GM23248 (cell line): ENCODE measurements around the gene WFS1. TPM values are rescaled to one million over a fixed set of nuclear protein-coding genes. Genes with fewer than 3 reads are reported as not detected.

Experiments
- DNase-seq: peaks from one replicate; pipeline ENCODE4 v3.0.0-alpha.2; 2015
- H2AFZ ChIP-seq: fragments of 200-600 bp; sonication (generic); 2 replicates; pipeline ENCODE4 v1.6.1; 2016; ENCODE audit warnings: antibody characterized with exemption
- H3F3A ChIP-seq: fragments of 200-600 bp; sonication (generic); 2 replicates; pipeline ENCODE4 v1.6.1; 2016; ENCODE audit warnings: mild to moderate bottlenecking, antibody characterized with exemption, mixed run types; ENCODE audit not compliant: insufficient read depth
- H3K27ac ChIP-seq: fragments of 200-600 bp; sonication (generic); 2 replicates; pipeline ENCODE4 v1.5.1; 2016; ENCODE audit warnings: mild to moderate bottlenecking
- H3K27me3 ChIP-seq: fragments of 200-600 bp; sonication (generic); replicated peaks from 2 replicates; pipeline ENCODE4 v1.6.1; 2016; ENCODE audit warnings: mild to moderate bottlenecking; ENCODE audit not compliant: insufficient read depth
- H3K36me3 ChIP-seq: fragments of 200-600 bp; sonication (generic); 2 replicates; pipeline ENCODE4 v1.6.1; 2016; ENCODE audit warnings: low read depth, mild to moderate bottlenecking
- H3K4me1 ChIP-seq: fragments of 200-600 bp; sonication (generic); 2 replicates; pipeline ENCODE4 v1.6.1; 2016; ENCODE audit warnings: mild to moderate bottlenecking; ENCODE audit not compliant: insufficient read depth
- H3K4me2 ChIP-seq: fragments of 200-600 bp; sonication (generic); one replicate; pipeline ENCODE4 v1.6.1; 2016; ENCODE audit warnings: mild to moderate bottlenecking; ENCODE audit not compliant: unreplicated experiment
- H3K4me3 ChIP-seq: fragments of 200-600 bp; sonication (generic); 2 replicates; pipeline ENCODE4 v1.5.1; 2016; ENCODE audit warnings: mild to moderate bottlenecking
- H3K79me2 ChIP-seq: fragments of 200-600 bp; sonication (generic); 2 replicates; pipeline ENCODE4 v1.6.1; 2016; ENCODE audit warnings: mild to moderate bottlenecking; ENCODE audit not compliant: insufficient read depth
- H3K9ac ChIP-seq: fragments of 200-600 bp; sonication (generic); 2 replicates; pipeline ENCODE4 v1.6.1; 2016; ENCODE audit warnings: mild to moderate bottlenecking
- H3K9me2 ChIP-seq: fragments of 200-600 bp; sonication (generic); 2 replicates; pipeline ENCODE4 v1.6.1; 2016; ENCODE audit warnings: mixed run types, mild to moderate bottlenecking, moderate library complexity; ENCODE audit not compliant: insufficient read depth
- H3K9me3 ChIP-seq: fragments of 200-600 bp; sonication (generic); one replicate; pipeline ENCODE4 v1.6.1; 2017; ENCODE audit warnings: low read depth
- H4K20me1 ChIP-seq: fragments of 200-600 bp; sonication (generic); 2 replicates; pipeline ENCODE4 v1.6.0; 2016; ENCODE audit not compliant: insufficient read depth
- EZH2 ChIP-seq: fragments of 200-600 bp; sonication (generic); IDR thresholded peaks from 2 replicates; pipeline ENCODE4 v1.6.1; 2018; ENCODE audit warnings: antibody characterized with exemption, mild to moderate bottlenecking; ENCODE audit not compliant: insufficient read depth, poor library complexity, severe bottlenecking
- EZH2phosphoT487 ChIP-seq: fragments of 200-600 bp; sonication (generic); IDR thresholded peaks from 2 replicates; pipeline ENCODE4 v1.6.1; 2018; ENCODE audit warnings: antibody characterized with exemption, moderate library complexity, mild to moderate bottlenecking, low read depth; ENCODE audit not compliant: insufficient read depth
- WGBS, 2 experiments: methylation state at CpG; one replicate each; pipeline ENCODE4 v1.1.6; 2015 to 2017; ENCODE audit warnings: low lambda C conversion rate in 2 of 2, low coverage in 1 of 2; ENCODE audit errors: missing lambda C conversion rate in 2 of 2; 5-methylcytosine and 5-hydroxymethylcytosine counted together
- in situ Hi-C: fragments of 300-500 bp; cut with MboI; formaldehyde crosslinking; loops from 2 replicates; pipeline ENCODE4 v1.15.0; 2020
- polyA plus RNA-seq: library from polyadenylated mRNA; unstranded; fragments of >200 nt; fragmentation: Nextera tagmentation; extraction: Ambion mirVana; gene quantifications from 2 replicates; pipeline ENCODE4 v1.2.1, GENCODE V29; 2016
- total RNA-seq: library from RNA; depleted of rRNA; stranded (reverse); fragments of >200 nt; shearing (Covaris generic); gene quantifications from 2 replicates; pipeline ENCODE4 v1.2.3, GENCODE V29; 2014

Gene WFS1
- total and polyA plus RNA-seq, 2 experiments from 2014 or later, result 24.2 to 24.4 TPM

DNA sequence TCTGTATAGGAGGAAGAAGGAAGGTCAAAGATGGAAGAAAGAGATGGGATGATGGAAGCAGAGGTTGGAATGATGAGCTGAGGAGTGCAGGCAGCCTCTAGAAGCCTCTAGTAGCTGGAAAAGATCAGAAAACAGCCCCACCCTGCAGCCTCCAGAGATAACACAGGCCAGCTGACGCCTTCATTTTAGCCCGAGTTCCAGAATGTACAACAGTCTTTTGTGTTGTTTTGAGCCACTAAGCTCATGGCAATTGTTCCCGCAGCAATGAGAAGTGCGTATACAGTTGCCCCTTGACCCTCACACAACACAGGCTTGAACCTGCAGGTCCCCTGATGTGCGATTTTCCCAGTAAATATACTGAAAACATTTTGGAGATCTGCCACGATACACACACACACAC is 72.0 kb downstream of the WFS1 start:
- Histone ChIP-seq H3K36me3 (no peaks in the 10 kb centered on the region), H3K9ac (no peak overlapping the region), H3K4me2 (no peak overlapping the region), H4K20me1 (no peaks in the 10 kb centered on the region), H3K4me3 (no peak overlapping the region), H2AFZ (no peak overlapping the region), H3K27ac (no peak overlapping the region), H3K9me3 (no peaks in the 10 kb centered on the region), H3K4me1 (peaks cover 7% of the 10 kb centered on the region; the same call in 1 of the 2 replicates), H3F3A (peaks cover 12% of the 10 kb centered on the region), H3K27me3 (peaks cover 12% of the 10 kb centered on the region), H3K79me2 (no peaks in the 10 kb centered on the region), H3K9me2 (no peaks in the 10 kb centered on the region)
- no peak for DNase-seq
- in situ Hi-C loops, result no loop called here
- TF ChIP-seq EZH2 (no peak), EZH2phosphoT487 (no peak)
- WGBS, 2 experiments, result 53 to 54% methylated on average over 6 of the region's 6 CpGs

DNA sequence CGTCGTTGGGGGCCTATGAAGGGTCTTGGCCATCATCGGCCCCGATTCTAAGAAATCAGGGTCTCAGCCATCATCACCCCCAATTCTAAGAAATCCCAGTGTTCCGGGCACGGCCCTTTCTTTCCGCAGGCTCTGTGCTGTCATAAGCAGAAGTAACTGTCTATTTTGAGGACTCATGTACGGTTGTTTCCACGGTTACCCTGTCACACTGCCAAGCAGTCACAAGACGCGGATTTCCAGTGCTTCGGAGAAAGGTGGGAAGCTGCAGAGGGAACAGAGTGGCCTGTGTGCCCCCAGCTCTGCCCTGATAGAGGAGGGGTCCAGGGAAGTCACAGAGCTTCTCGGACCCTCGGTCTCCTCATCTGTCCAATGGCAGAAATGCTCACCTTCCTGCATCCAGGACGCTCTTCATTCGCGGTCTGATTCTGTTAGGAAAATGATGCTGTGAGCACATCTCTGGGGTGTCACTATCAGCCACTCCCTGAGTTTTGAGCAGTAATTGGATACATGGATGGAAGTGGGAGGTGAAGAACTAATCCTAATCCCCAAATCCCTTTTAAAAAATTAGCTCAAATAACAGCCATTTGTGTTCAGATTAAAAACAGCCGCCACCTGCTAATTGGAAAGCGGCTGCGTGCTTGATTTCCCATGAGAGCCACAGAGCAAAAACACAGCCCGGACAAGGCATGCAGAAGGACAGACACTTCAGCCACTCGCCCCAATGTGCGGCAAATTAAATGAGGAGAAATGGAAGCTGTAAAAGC is 73.1 kb downstream of the WFS1 start:
- H3K9ac ChIP-seq, result no peak overlapping the region
- peaks cover 7% of the 10 kb centered on the region; the same call in 1 of the 2 replicates for H3K4me1 ChIP-seq
- no peaks in the 10 kb centered on the region for H3K79me2 ChIP-seq
- peak; percentile 10 for DNase-seq
- H3K36me3 ChIP-seq, result no peaks in the 10 kb centered on the region
- in situ Hi-C loops, result no loop called here
- H3K27ac ChIP-seq, result no peak overlapping the region
- no peaks in the 10 kb centered on the region for H3K9me3 ChIP-seq
- H3K4me3 ChIP-seq, result no peak overlapping the region
- H3K4me2 ChIP-seq, result no peak overlapping the region
- no peaks in the 10 kb centered on the region for H4K20me1 ChIP-seq
- peaks cover 12% of the 10 kb centered on the region for H3F3A ChIP-seq
- H3K27me3 ChIP-seq, result peaks cover 5% of the 10 kb centered on the region
- 53 to 54% methylated on average over 23 of the region's 23 CpGs for WGBS, 2 experiments
- no peak for TF ChIP-seq EZH2phosphoT487
- no peak for TF ChIP-seq EZH2
- no peaks in the 10 kb centered on the region for H3K9me2 ChIP-seq
- no peak overlapping the region for H2AFZ ChIP-seq

- Histone ChIP-seq H3K9me3 (no peaks in the 10 kb centered on the region), H3K27me3 (no peaks in the 10 kb centered on the region; the same call in none of the 2 replicates), H2AFZ (no peak overlapping the region), H3K27ac (peak overlapping the region; percentile 41; the same call in 1 of the 2 replicates), H3K4me2 (no peak overlapping the region), H3K4me3 (no peak overlapping the region), H3K9ac (no peak overlapping the region), H3F3A (peaks cover 12% of the 10 kb centered on the region), H3K9me2 (no peaks in the 10 kb centered on the region), H3K36me3 (no peaks in the 10 kb centered on the region), H4K20me1 (no peaks in the 10 kb centered on the region), H3K79me2 (no peaks in the 10 kb centered on the region), H3K4me1 (peaks cover 7% of the 10 kb centered on the region; the same call in 1 of the 2 replicates)
- WGBS, 2 experiments, result 31 to 34% methylated on average over 11 of the region's 11 CpGs
- peak; percentile 83 for DNase-seq
- in situ Hi-C loops, result no loop called here
- TF ChIP-seq EZH2phosphoT487, result no peak
- no peak for TF ChIP-seq EZH2
Measured at GRCh38 chr4:6343939-6344408, 74.3 kb downstream of the WFS1 start.

GRCh38 chr4:6345096-6345830 is 75.6 kb downstream of the WFS1 start:
- no peak overlapping the region for H3K9ac ChIP-seq
- H2AFZ ChIP-seq, result no peak overlapping the region
- 70 to 77% methylated on average over 27 of the region's 27 CpGs for WGBS, 2 experiments
- peaks cover 7% of the 10 kb centered on the region; the same call in 1 of the 2 replicates for H3K4me1 ChIP-seq
- no peak overlapping the region for H3K27ac ChIP-seq
- H3K79me2 ChIP-seq, result no peaks in the 10 kb centered on the region
- H3K9me3 ChIP-seq, result no peaks in the 10 kb centered on the region
- no peaks in the 10 kb centered on the region for H3K36me3 ChIP-seq
- H4K20me1 ChIP-seq, result no peaks in the 10 kb centered on the region
- TF ChIP-seq EZH2phosphoT487, result no peak
- TF ChIP-seq EZH2, result no peak
- in situ Hi-C loops, result no loop called here
- H3K27me3 ChIP-seq, result peaks cover 4% of the 10 kb centered on the region
- no peak for DNase-seq
- H3K9me2 ChIP-seq, result no peaks in the 10 kb centered on the region
- peaks cover 12% of the 10 kb centered on the region for H3F3A ChIP-seq
- H3K4me3 ChIP-seq, result no peak overlapping the region
- no peak overlapping the region for H3K4me2 ChIP-seq
